ENCODE data around the gene MDFIC.
"Not testable (repeated sequence)": the region's sequence is repeated elsewhere in the genome, so short reads cannot be mapped to it uniquely, and the experiment has no call there.

Gene MDFIC

DNA sequence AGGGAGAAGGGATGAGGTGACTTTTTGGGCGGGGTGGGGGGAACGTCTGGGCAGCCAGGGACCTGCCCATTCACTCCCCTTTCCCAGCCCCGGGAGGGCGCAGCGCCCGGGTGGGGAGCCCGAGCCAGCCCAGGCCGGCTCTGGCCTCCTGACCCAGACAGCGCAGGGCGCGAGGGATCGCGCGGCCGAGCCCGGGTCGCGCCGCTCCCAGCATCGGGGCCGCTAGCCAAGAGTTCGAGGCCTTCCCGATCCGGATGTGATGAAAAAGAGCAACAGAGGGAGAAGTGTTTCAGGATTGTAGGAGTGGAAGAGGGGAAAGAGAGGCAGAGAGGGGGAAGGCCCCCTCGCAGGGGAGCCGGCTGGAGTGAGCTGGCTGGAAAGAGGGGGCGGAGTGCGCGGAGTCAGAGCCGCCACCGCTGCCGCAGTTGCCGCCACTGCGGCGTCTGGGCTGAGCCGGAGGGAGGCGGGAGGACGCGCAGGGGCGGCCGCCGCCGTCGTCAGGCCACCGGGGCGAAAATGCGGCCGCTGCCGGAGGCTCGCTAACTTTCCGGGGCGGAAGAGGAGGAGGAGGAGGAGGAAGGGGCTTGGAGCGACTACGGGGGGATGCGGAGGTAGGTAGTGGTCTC, at the start of gene MDFIC:
Gene MDFIC, plus strand, starts transcription at position 69 of the 626 bp plus-strand sequence. CDS start 940 bp downstream, outside the sequence.
- in situ Hi-C loops (cut with MboI; ENCODE audit: low sequenced_read_pairs): no loop called here

DNA sequence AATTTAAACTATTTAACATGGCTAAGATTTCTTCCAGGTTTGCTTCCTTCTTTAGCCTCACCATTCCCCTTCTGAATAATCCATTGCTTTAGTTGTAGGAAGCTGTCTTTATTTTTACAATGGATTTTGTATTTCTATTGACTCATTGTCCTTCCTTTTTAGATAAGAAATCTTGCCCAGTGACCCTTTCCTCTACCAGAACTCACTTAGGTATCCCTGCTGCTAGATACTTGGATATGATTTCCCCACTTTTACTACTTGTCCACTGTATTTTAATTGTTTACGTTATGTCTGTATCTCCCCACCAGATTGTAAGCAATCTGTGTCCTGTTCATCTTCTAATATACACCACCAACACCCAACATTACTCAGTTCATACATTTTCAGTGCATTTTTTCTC, 47.7 kb upstream of the MDFIC start:
- in situ Hi-C loops (cut with MboI; ENCODE audit: low sequenced_read_pairs): no loop called here

GRCh38 chr7:114875186-114875585, 46.7 kb upstream of the MDFIC start:
- in situ Hi-C loops (cut with MboI; ENCODE audit: low sequenced_read_pairs): no loop called here

DNA sequence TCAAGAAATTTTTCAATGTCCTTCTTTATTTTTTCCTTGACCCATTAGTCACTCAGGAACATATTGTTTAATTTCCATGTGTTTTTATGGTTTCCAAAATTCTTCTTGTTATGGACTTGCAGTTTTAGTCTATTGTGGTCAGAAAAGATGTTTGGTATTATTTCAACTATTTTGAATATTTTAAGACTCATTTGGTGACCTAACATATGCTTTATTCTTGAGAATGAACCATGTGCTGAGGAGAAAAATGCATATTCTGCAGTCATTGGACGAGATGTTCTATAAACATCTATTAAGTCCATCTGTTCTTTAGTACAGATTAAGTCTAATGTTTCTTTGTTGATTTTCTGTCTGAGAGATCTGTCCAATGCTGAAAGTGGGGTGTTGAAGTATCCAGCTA, 42.3 kb upstream of the MDFIC start:
- in situ Hi-C loops (cut with MboI; ENCODE audit: low sequenced_read_pairs): no loop called here

DNA sequence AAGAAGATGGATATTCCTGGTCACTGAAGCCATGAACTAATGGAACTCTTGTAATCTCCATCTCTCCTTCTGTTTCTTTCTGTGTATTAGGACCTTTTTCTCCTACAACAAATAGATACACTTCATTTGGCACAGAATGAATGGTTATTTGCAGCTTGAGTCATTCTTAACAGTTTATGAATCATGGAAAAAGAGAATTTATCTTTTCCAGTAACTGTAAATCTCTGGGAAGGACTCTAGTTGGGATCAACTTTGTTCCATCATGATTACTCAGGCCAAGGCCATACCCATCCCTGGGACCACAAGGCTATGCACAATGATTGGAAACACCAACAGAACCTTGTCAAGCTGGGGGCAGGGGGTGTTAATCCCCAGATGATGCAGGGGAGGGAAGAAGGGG, 36.1 kb upstream of the MDFIC start:
- in situ Hi-C loops (cut with MboI; ENCODE audit: low sequenced_read_pairs): no loop called here

DNA sequence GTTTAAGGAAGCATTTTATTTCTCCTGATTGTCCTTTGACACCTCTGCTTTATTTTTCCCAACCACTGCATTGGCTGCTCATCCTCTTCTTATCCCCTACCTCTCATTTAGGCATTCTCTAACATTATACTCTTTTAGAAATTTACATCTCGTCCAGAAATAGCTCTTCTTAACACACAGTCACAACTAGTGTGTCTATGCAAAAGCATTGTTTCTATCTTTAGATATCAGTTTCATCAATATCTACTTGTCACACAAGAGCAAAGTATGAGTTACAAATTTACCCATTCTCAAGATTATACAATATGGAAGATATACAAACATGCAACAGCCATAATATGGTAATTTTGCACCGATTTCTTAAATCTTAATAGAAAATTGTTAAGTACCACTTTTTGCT, 35.7 kb upstream of the MDFIC start:
- in situ Hi-C loops (cut with MboI; ENCODE audit: low sequenced_read_pairs): no loop called here

GRCh38 chr7:114889116-114889515, 32.8 kb upstream of the MDFIC start:
- in situ Hi-C loops (cut with MboI; ENCODE audit: low sequenced_read_pairs): not testable (repeated sequence)

DNA sequence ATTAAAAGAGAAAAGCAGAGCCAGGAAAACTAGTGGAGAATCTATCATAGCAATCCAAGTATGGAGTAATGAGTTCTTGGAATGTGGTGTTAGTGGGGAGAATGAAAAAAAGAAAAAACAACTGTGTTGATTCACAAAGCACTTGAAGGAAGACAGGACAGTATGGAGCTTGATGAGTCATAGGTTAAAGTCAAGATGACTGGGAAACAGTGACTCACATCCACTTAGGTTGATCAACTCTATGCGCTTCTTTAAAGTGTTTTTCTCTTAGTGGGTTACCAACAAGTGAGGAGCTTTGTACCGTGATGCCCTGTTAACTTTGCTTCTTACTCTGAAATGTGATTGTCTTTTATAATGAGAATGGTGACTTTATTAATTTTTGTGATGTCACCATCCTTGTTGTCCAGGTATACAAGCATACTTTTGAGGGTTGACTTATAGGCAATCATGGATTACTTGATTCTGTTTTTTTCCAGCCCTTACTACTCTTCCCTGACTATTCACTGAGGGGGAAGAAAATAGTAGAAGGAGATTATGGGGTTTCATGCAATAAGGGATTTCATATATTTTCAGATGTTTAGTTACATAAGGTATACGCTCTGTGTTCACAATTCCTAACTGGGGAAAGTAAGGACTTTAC, 32.1 kb upstream of the MDFIC start:
- in situ Hi-C loops (cut with MboI; ENCODE audit: low sequenced_read_pairs): no loop called here

DNA sequence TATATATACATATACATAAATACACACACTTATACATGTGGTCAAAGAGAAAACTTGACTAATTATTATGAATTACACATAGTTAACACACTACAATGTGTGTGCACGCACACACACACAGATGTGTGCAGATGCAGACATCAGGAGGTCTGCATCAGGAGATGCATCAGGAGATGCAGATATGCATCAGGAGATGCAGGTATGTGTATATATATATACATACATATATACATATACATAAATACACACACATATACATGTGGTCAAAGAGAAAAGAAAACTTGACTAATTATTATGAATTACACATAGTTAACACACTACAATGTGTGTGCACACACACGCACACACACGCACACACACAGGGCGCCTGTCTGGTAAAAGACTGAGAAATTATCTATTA, 31.3 kb upstream of the MDFIC start:
- in situ Hi-C loops (cut with MboI; ENCODE audit: low sequenced_read_pairs): no loop called here

GRCh38 chr7:114900127-114900526, 21.8 kb upstream of the MDFIC start:
- in situ Hi-C loops (cut with MboI; ENCODE audit: low sequenced_read_pairs): no loop called here

DNA sequence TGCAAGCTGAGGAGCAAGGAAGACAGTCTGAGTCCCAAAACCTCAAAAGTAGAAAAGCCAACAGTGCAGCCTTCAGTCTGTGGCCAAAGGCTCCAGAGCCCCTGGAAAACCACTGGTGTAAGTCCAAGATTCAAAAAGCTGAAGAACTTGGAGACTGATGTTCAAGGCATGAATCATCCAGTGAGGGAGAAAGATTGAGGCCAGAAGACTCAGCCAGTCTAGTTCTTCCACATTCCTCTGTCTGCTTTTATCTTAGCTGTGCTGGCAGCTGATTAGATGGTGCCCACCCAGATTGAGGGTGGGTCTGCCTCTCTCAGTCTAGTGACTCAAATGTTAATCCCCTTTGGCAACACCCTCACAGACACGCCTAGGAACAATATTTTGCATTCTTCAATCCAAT, 20.1 kb upstream of the MDFIC start:
- in situ Hi-C loops (cut with MboI; ENCODE audit: low sequenced_read_pairs): no loop called here

GRCh38 chr7:114903131-114903530, 18.8 kb upstream of the MDFIC start:
- in situ Hi-C loops (cut with MboI; ENCODE audit: low sequenced_read_pairs): no loop called here

- in situ Hi-C loops (cut with MboI; ENCODE audit: low sequenced_read_pairs): no loop called here
Measured at GRCh38 chr7:114910787-114911186, 11.1 kb upstream of the MDFIC start.

DNA sequence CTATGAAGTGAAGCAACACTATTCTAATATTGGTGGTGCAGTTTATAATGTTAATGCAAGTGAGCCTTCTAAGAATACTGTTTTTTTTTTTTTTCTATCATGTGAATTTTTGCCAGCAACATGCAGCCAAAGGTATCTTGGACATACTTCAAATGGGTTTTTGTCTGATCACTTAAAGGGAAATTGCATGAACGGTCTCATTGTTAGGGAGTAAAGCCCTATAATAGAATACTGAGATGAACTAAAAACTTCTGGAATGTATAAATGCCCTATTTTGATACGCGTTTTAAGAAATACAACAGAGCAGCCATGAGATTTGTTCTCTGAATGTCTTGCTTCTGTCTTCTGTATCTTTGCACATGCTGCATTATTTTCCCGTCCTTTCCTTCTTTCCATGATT, 10.5 kb upstream of the MDFIC start:
- in situ Hi-C loops (cut with MboI; ENCODE audit: low sequenced_read_pairs): no loop called here

- in situ Hi-C loops (cut with MboI; ENCODE audit: low sequenced_read_pairs): no loop called here
Measured at GRCh38 chr7:114916261-114916892, 5.5 kb upstream of the MDFIC start.

DNA sequence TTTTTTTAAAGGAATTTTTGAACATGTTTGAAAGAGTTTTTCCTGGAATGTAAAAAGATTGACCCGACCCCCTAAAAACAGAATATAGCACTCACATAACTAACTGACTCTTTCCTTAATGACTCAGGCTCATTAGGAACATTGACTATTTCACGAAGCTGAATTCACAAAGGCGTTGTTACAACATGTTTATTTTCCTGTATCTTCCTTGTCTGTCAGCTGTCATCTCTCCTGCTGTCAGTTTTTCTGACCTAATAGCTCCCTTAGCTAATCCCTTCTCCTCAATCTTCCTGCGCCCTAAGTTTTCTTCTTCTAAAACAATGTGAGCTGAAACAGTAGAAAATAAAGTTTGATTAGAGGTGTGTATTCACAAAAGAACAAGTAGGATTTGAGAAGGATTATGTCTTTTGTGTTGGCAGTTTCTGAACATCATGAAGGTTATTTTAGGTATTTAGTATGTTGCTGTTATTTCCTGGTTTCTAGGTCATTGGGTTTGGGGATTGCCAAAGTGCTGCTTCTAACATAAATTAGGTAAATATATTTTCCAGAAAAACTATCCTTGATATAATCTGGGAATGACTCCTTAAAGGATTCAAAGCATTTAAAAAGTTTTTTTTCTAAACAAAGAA, 4.6 kb upstream of the MDFIC start:
- in situ Hi-C loops (cut with MboI; ENCODE audit: low sequenced_read_pairs): no loop called here

- in situ Hi-C loops (cut with MboI; ENCODE audit: low sequenced_read_pairs): no loop called here
Measured at GRCh38 chr7:114919587-114919986, 2.3 kb upstream of the MDFIC start.

DNA sequence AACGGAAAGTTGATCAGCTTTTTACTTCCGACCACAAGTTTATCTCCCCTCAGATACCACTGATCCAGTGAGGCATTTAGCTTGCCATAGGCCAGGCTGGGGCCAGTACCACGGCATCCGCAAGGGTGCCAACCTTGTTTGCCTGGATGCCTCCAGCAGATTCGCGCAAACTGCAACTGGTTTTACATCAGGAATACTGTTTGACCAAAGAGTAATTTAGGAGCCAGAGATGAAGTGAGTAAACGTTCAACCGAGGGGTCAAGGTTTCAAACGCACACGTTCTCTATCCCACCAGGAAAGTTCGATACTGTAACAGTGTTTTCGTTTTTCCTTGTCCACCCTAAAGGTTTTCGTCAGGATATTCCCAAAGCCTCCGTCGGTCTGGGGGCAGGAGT, 266 bp upstream of the MDFIC start:
- in situ Hi-C loops (cut with MboI; ENCODE audit: low sequenced_read_pairs): no loop called here

DNA sequence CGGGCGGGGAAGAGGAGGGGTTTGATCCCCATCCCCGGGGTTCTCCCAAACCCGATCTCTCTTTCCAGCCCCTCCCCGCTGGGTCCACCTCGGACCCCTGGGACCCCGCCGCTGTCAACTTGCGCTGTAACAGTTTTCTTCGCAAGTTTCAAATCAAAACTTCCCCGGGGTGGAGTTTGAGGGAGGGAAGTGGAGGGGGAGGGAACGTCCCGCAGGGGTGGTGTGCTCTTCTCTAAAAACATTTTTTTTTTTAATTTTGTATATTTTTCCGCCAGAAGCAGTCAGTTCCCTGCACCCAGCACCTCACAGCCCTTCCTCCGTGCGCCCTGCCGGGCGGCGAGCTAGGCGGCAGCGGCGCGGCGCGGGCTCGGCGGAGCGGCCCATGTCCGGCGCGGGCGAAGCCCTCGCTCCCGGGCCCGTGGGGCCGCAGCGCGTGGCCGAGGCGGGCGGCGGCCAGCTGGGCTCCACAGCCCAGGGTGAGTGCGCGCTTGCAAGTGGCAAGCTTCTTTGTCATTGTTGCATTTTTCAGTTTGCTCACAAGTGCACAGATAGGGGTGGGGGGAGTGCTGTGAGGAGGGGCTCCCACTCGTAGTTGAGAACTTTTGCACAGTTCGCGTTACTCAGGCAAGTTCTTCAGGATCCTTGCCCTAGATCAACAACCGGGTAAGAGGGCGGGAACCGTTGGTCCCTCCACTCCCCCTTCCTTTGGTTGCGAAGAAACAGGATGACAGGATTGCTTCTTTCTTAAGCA, 933 bp downstream of the MDFIC start:
- in situ Hi-C loops (cut with MboI; ENCODE audit: low sequenced_read_pairs): no loop called here

- in situ Hi-C loops (cut with MboI; ENCODE audit: low sequenced_read_pairs): no loop called here
Measured at GRCh38 chr7:114923403-114923713, 1.5 kb downstream of the MDFIC start.

DNA sequence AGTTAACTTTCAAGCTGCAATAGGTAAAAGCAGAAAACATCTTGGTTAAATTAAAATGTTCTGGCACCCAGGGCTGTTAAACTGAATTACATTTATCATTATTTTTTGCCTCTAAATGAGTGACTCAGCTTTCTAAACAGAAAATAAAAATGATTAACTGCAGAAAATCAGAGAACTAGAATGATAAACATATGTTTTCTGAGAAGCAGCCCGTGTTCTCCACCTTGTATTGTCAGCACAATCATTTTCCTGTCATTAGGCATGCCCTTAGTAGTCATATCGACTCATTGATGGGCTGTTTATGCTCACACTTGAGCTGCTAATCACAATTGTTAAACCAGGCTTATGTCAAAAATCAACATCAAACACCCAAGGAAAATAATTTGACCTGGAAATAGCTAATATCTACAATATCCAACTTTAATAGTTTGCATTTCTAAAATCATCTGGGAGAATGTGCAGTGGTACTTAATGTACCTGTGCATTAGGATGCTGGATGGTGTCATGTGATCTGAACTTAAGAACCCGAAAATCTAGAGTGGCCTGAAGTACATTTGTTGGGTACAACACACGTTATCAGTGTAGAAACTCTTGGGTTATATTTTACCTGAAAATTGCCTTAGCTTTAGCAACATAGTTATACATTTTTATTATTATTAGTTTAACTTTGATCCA, 2.3 kb downstream of the MDFIC start:
- in situ Hi-C loops (cut with MboI; ENCODE audit: low sequenced_read_pairs): no loop called here

Data from HL-60/S4 (cell line).